ENCODE data around the gene SERTAD2. TPM values are rescaled to one million over a fixed set of nuclear protein-coding genes. Genes with fewer than 3 reads are reported as not detected.
A peak's percentile ranks its signal among the peaks of the same experiment; 100 is the strongest.

SERTAD2 gene
- total RNA-seq, 1 donor from 2014 or later = 41.5 TPM

DNA sequence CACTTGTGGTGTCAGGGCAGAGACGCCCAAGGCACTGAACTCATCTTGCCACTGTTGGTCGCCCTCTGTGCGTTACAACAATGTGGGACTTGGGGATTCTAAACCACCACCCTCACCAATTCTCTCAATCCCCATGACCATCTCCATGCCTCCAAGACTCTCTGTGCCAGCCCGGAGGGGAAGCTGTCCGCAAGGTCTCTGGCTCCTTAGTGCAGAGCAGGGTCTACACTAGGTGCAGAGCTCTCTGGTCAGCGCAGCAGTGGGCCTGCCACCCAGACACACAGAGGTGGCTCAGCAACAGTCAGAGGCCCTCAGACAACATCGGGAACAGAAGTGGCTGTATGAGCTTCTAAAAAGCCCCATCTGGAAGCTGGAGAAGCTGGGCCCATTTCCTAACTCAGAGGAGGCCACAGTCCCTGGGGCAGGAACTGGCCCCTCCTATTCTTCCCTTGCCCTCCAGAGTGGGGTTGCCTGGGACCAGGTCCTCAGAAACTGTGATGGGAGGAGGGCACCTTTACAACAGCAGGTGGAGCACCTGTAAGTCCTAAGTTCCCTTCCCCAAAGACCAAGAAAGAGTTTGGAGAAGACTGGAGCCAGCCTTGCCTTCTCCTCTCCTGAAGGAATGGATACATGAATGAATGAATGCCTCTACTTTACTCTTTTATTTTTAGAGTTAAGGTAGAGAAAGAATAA, 37.7 kb downstream of the SERTAD2 start:
- H3K27me3 Mint-ChIP-seq (ENCODE audit: low read depth) = no peaks in the 10 kb centered on the region
- H3K9me3 Mint-ChIP-seq = peaks cover 4% of the 10 kb centered on the region
- no peak overlapping the region for H3K27ac Mint-ChIP-seq
- no peak for TF ChIP-seq CTCF (IDR thresholded peaks at IDR 0.05; ENCODE audit: unreplicated experiment)
- DNase-seq (ENCODE audit: low spot score in 2 of 2, unreplicated experiment in 2 of 2) = no peak
- H3K4me3 Mint-ChIP-seq = no peak overlapping the region
- H3K4me1 Mint-ChIP-seq = peaks cover 14% of the 10 kb centered on the region
- no peaks in the 10 kb centered on the region for H3K36me3 Mint-ChIP-seq

- H3K4me1 Mint-ChIP-seq = peaks cover 14% of the 10 kb centered on the region
- H3K4me3 Mint-ChIP-seq = no peak overlapping the region
- TF ChIP-seq CTCF (IDR thresholded peaks at IDR 0.05; ENCODE audit: unreplicated experiment) = no peak
- H3K9me3 Mint-ChIP-seq = peaks cover 4% of the 10 kb centered on the region
- DNase-seq (ENCODE audit: low spot score in 2 of 2, unreplicated experiment in 2 of 2) = no peak
- H3K36me3 Mint-ChIP-seq = no peaks in the 10 kb centered on the region
- H3K27me3 Mint-ChIP-seq (ENCODE audit: low read depth) = no peaks in the 10 kb centered on the region
- H3K27ac Mint-ChIP-seq = no peak overlapping the region
These were observed 38.4 kb downstream of the SERTAD2 start for GRCh38 chr2:64615192-64615763.

DNA sequence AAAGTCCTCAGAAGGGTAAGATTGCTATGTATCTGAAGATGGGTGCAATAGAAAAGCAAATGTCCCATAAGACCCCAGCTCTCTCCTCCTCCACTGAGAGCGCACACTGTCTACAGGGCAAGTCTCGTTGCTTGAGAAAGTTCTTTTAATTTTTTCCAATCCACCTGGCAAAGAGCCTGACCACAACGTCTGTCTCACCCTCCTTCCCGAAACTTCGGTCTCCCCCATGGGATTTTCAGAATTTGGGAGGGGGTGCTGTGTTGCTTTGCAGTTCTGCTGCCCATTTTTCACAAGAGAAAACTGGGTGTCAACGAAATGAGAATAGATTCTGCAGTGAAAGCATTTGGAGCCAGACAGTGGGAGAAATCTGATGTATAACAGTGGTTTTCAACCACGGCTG, 40.4 kb downstream of the SERTAD2 start:
- Mint-ChIP-seq H3K4me3 (no peak overlapping the region), H3K27me3 (ENCODE audit: low read depth) (no peaks in the 10 kb centered on the region), H3K36me3 (no peaks in the 10 kb centered on the region), H3K4me1 (peaks cover 20% of the 10 kb centered on the region), H3K27ac (peak overlapping the region; percentile 66), H3K9me3 (peaks cover 4% of the 10 kb centered on the region)
- TF ChIP-seq CTCF (IDR thresholded peaks at IDR 0.05; ENCODE audit: unreplicated experiment) = no peak
- peak in 1 of 2 experiments; percentile 14 for DNase-seq (ENCODE audit: low spot score in 2 of 2, unreplicated experiment in 2 of 2)

DNA sequence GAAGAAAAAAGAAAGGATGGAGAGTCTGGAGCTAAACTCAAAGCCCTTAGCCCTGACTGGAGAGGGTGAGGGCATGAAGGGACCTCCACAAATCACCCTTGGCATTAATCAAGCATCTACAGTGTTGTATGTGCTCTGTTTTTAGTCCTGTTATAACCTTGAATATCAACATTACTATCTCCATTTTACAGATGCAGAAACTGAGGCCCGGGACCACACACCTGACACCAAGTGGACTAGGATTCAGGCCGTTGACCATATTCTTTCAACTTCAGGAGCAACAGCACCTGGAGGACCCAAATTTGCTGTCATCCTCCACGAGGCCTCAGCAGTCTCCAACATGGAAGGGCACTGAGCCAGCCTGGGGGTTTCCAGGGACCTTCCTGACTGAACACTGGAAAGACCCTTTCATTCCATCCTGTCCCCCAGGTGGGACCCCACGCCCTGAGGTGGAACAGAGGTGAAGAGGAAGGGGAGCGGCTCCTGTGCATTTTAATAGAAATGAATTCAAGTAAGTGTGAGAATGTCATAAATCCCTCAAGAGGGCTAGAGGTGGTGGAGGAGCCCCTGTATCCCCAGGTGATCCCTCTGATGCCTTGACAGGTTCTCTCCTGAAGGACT, 41.0 kb downstream of the SERTAD2 start:
- no peak for TF ChIP-seq CTCF (IDR thresholded peaks at IDR 0.05; ENCODE audit: unreplicated experiment)
- no peak overlapping the region for H3K27ac Mint-ChIP-seq
- no peaks in the 10 kb centered on the region for H3K27me3 Mint-ChIP-seq (ENCODE audit: low read depth)
- H3K9me3 Mint-ChIP-seq = peaks cover 4% of the 10 kb centered on the region
- H3K4me1 Mint-ChIP-seq = peaks cover 20% of the 10 kb centered on the region
- no peaks in the 10 kb centered on the region for H3K36me3 Mint-ChIP-seq
- no peak overlapping the region for H3K4me3 Mint-ChIP-seq
- peak in 1 of 2 experiments; percentile 19 for DNase-seq (ENCODE audit: low spot score in 2 of 2, unreplicated experiment in 2 of 2)

DNA sequence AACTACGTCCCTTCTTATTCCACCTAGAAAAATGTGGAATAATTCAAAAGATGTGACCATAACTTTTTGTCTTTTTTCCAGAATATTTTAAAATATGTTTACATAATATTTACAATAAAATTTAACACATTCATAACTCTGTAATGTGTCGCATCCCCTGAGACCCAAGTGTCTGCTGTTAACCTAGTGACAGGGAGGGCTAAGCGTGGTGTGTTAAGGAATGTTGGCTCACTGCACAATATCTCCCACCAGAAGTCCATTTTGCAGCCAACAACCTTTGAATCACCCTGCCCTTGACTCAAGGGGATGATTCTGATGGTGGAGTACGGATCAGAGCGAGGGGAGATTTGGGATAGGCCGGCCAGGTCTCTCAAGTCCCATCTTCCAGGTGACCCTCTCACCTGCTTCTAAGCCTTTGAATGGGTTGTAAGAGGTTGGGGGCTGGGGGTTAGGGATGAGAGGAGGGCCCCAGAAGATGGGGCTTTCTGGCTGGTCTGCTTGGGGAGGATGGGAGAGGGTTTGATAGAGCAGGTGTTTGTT, 43.3 kb downstream of the SERTAD2 start:
- H3K4me3 Mint-ChIP-seq = no peak overlapping the region
- H3K4me1 Mint-ChIP-seq = peaks cover 33% of the 10 kb centered on the region
- H3K27me3 Mint-ChIP-seq (ENCODE audit: low read depth) = no peaks in the 10 kb centered on the region
- peaks cover 4% of the 10 kb centered on the region for H3K9me3 Mint-ChIP-seq
- no peak overlapping the region for H3K27ac Mint-ChIP-seq
- H3K36me3 Mint-ChIP-seq = no peaks in the 10 kb centered on the region
- no peak for TF ChIP-seq CTCF (IDR thresholded peaks at IDR 0.05; ENCODE audit: unreplicated experiment)
- DNase-seq (ENCODE audit: low spot score in 2 of 2, unreplicated experiment in 2 of 2) = no peak
